ENCODE data around the gene MAP7.
A peak's percentile ranks its signal among the peaks of the same experiment; 100 is the strongest.
"Not testable (repeated sequence)": the region's sequence is repeated elsewhere in the genome, so short reads cannot be mapped to it uniquely, and the experiment has no call there.

The MAP7 gene

DNA sequence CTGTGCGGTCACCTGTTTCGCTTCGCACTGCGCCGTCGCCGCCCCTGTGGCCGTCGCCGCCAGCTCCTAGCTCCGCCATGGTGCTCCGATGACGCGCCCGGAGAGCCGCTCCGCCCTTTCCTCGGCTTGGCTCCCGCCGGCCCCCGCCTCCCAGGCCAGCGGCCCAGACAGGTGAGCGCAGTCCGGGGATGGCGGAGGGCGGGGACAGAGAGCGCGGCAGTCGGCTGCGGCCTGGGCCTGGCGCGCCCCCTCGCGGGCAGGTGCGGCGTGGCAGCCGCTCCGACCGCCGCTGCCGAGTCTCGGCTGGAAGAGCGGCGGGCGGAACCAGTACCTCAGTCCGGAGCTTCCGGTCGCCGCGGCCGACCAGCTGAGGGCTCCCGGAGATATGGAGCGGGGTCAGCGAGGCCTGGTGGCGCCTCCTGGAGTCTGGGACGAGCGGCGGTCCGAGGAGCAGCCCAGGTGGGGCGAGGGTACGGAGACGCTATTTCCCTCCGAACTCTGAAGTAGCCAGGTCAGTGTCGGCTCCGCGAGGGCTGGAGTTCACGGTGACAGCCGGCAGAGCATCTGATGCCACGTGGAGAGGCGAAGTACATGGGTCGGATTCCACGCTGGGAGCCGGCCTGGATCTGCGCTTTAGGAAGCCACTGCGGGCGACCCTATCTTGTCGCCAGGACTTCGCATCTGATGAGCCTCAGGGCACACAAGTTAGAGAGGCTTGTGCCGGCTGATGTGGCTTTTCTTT, at the start of gene MAP7:
MAP7 (minus strand) TSS at position 93 of the 742 bp plus-strand sequence; CDS start at position 79, 14 bp downstream.
- peak; percentile 61 for DNase-seq

DNA sequence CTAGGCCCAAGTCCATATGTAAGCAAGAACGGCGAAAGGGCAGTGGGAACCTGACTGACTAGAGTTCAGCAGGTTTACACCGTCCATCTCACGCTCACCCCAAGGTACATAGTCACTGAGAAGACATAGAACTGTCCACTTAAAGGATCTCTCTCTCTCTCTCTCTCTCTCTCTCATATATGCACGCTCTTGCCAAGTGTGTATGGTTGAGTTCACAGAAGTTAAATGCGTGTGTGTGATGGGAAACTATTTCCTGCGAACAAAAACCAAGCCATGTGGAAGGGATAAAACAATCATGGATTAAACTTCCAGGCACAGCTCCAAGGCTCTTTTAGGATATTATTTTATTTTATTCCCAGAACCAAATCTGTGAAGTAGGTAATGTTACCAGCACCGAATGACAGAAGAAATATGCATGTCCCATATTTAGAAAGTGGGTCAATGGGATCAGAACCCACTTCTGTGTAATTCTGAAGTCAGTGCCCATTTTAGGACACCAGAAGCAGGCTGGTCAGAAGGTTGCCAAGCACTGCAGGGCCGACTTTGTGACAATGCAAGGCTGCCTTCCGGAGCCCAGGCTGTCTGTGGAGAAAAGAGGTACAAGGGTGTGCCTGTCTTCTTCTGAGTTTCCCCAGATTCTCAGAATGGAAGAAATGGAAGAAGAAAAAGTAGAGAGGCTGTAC, 49.2 kb upstream of the MAP7 start:
- no peak for DNase-seq

DNA sequence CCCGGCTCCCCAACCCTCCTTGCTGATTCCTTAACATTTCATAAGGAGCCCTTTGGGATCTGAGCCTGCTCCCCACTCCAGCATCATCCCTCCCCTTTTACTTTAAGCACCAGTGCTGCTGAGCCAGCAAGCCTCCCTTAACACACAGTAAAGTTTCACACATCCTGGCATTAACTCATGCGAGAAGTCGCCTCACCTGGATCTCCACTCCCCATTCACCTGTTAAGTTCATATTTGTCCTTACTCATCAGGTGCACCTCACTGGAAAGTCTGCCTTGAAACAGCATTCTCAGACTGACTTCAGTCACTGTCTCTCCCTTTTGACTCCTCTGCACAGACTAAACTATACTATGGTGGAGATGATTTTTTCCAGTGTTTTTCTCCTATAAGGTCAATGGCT, 47.8 kb upstream of the MAP7 start:
- DNase-seq = no peak

DNA sequence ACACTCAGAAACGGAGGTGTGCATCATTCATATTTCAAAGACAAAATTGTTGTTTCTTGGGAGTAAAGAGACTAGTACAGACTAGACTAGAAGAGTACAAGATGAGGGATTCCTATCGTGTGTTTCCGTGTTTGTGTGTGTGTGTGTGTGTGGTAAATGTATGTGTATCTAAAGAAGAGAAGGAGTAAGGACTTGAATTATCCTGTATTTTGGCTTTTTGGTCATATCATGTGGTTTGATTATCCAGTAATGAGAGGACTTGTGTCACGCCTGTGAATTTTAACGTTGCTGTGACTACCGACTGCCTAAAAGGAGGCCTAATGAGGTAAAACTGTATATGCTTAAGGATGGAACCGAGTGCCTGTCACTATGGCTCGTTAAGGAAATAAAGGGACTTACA, 44.4 kb upstream of the MAP7 start:
- DNase-seq = no peak

DNA sequence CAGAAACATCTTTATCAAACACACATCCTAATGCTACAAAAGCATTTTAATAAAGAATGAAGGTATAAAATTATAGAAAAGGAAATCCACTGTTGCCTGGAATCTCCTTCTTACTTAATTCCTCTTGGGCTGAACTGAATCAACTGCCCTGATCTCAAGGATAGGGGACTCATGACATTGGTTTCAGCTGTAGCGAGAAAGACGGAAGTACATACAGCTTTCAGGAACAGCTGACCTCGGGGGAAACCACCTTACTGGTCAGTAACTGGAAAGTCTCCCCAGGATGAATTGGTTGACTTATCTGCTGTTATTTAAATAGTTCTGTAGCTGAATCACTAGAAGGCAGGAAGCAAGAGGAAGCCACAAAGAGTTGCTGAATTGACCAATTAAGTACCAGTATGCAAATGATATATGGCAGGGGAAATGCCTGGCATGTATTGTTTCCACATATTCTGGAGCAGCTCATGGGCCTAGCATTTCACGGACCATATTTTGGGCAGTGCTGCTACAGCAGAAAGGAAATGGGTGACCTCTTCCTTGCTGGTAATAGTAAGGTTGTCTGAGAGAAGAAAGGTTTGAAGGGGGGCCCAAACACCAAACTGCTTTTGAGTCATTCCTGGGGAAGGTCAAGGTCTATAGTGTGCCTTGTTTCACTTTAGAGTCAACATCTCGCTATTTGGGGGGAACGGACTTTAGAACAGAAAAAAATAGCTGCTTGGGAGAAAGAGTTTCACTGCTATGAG, 43.7 kb upstream of the MAP7 start:
- DNase-seq = no peak

DNA sequence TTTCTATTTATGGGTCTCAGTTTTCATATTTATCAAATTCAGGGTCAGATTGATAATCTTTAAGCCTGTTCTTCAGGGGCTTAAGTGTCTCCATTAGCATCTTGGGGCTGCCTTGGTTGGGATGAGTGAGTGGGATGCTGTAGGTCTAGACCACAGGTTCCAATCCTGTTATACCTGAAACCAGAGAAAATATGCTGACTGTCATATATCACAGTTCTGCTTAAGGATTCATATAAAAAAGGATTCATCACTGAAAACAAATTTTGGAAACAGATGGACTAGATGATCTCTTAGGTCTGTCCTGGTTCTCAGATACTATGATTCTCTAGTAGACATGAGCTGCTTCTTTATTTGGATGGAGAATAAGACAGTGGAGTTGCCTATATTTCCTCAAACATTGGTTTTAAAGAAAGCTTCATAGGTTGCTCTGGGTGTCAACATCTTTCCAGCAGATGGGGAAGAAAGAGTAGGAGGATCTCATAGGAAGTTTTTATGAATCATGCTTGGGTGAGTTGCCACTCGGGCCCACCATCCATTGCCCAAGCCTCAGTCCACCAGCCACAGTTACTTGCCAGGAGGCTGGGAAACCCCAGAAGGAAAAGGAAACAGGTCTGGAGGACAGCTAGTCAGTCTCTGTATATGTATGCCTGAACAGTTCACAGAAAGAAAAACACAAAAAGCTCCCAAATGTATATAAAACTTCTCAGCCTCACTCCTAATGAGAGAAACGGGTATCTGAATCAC, 42.9 kb upstream of the MAP7 start:
- no peak for DNase-seq

DNA sequence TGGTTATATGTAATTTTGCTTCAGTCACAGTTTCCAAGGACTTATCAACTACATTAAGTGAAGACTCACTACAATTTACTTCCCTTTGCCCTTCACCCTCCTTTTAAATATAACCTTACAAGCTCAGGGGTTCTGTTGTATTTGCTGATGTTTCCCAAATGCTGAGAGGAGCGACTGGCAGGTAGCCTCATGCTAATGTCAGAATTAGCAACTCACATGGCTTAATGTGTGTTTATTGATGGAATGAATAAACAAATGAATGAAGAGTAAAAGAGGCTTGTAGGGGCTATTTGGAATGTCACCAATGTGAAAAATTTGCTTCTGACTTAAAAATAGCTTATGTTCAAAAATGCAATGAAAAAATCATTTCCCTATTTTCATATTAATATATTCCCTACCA, 41.4 kb upstream of the MAP7 start:
- DNase-seq = no peak

DNA sequence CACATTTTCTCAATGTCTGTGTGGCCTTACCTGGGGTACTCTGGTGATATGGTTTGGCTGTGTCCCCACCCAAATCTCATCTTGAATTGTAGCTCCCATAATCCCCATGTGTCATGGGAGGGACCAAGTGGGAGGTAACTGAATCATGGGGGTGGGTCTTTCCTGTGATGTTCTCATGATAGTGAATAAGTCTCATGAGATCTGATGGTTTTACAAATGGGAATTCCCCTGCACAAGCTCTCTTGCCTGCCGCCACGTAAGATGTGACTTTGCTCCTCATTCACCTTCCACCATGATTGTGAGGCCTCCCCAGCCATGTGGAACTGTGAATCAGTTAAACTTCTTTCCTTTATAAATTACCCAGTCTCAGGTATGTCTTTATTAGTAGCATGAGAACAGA, 40.6 kb upstream of the MAP7 start:
- DNase-seq = not testable (repeated sequence)

DNA sequence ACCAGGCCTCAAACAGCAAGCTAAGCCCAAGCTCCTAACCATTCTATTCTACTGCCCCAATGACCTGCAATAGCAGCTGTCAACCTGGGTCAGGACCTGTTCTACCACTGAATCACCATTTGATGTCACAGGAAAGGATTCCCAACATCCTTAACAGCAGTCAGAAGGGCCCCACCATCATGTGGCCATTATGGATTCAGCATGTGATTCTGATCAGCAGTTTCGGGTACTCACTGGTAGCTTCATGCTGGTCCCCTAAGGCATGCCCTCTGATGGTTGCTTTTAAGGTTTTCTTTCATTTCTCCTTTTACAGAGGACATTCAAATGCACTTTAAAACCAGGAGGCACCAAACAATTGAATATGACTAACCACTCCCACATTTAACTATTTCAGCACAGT, 37.3 kb upstream of the MAP7 start:
- DNase-seq = no peak

DNA sequence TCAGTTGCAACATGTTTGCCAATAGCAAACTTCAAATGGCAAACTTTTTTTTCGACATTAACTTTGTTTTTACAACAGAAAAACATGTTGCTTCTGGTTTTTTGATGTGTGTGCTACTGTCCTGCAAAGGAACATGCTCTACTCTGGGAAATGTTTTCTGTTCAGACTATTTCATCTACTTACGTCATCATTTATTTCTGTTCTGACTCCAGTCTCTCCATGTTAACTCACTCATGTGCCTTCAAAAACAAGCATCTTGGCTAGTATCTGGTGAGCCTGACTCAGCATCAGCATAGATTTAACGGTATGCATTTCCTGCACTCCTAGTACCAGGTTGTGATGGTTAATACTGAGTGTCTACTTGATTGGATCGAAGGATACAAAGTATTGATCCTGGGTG, 36.1 kb upstream of the MAP7 start:
- DNase-seq = no peak

DNA sequence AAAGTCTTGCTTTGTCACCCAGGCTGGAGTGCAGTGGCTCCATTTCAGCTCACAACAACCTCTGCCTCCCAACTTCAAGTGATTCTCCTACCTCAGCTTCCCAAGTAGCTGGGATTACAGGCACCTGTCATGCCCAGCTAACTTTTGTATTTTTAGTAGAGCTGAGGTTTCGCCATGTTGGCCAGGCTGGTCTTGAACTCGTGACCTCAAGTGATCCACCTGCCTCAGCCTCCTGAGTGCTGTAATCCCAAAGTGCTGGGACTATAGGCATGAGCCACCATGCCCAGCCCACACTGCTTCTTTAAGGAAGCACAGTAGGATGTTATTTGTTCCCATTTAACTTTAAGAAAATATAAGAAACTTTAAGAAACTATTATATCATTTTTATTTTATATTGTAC, 35.3 kb upstream of the MAP7 start:
- not testable (repeated sequence) for DNase-seq

DNA sequence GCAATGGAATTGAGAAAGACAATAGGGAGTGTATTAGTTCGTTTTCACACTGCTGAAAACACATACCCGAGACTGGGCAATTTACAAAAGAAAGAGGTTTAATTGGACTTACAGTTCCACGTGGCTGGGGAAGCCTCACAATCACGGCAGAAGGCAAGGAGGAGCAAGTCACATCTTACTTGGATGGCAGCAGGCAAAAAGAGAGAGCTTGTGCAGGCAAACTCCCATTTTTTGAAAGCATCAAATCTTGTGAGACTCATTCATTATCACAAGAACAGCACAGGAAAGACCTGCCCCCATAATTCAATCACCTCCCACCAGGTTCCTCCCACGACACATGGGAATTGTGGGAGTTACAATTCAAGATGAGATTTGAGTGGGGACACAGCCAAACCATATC, 34.1 kb upstream of the MAP7 start:
- DNase-seq = not testable (repeated sequence)

DNA sequence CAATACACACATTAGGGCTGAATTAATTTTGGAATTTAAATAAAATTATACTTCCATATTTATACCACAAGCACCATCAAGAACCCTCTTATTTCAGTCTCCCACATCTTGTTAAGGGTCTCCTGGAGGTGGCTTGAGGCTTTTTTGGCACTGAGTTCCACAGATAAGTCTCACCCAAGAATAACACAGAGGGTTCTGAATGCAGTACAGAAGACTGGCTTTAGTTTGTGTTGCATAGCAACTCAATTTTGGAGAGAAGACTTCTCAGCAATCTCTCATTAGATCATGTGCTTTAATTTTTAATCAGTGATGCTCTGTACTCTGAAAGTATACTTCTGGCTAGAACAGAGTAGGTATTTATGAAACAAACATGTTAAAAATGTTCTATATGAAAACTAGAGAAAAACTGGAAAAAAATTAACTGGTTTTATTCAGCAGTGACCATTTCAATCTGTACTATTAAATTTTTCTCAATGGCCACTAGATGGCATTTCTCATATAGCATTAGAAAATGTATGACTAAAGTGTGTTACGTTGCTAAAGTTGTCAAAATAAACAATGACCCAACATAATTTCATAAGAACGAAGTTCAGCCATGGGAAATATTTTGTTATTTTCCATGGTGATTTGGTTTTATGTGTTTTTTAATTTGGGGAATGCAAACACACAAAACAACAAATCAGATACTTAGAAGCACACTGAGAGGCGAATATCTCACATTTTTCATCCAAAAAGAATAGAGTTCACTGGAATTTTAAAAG, 32.7 kb upstream of the MAP7 start:
- DNase-seq = no peak

DNA sequence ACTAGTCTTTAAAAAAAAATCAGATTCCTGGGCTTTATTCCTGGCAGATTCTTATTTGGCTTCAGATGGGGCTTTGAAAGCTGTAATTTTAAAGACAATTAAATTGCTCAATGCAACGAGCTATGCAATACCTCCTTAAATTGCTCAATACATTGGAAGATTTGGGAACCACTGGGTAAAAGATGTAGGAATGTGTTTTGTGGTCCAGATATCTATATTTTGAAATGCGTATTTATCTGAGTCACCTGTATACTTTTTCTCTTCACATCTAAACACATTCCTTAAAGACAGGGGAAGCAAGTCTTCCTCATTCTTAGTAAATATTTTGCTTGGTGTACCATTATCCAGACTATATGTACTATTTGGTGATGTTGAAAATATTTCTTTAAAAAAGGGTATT, 29.6 kb upstream of the MAP7 start:
- DNase-seq = no peak

DNA sequence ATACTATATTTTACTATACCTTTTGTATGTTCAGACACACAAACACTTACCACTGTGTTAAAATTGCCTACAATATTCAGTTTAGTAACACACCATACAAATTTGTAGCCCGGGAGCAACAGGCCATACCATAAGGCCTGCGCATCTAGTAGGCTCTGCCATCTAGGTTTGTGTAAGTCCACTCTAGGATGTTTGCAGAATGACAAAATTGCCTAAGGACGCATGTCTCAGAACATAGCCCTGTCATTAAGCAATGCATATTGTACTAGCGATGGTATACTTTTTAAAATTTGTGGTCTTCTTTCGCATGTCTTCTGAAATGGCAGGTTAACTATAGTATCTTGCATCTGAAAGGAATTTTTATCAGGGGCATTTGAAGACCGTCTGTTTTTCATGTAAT, 26.6 kb upstream of the MAP7 start:
- no peak for DNase-seq

DNA sequence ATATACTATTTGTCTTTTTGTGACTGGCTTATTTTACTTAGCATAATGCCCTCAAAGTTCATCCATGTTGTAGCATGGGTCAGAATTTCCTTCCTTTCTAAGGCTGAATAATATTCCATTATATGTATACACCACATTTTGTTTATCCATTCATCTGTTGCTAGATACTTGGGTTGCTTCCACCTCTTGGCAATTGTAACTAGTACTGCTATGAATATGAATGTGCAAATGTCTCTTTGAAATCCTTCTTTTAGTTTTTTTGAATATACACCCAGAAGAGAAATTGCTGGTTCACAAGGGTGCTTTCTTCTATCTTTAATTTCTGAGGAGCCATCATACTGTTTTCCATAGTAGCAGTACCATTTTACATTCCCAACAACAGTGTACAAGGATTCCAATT, 21.3 kb upstream of the MAP7 start:
- DNase-seq = no peak

DNA sequence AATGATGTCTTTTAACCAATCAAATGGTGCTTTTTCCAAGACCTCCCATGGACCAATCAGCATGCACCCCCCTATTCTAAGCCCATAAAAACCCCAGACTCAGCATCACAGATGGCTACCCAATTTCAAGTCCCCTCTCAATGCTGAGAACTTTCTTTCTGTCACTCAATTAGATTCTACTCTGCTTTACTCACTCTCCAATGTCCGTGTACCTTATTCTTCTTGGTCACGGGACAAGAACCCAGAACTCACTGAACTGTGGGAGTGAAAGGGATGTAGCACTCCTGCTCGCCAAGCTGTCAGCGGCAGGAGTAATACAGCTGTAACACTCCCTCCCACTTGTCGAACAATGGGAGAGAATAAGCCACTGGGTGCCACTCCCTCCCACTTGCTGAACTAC, 20.8 kb upstream of the MAP7 start:
- DNase-seq = no peak

DNA sequence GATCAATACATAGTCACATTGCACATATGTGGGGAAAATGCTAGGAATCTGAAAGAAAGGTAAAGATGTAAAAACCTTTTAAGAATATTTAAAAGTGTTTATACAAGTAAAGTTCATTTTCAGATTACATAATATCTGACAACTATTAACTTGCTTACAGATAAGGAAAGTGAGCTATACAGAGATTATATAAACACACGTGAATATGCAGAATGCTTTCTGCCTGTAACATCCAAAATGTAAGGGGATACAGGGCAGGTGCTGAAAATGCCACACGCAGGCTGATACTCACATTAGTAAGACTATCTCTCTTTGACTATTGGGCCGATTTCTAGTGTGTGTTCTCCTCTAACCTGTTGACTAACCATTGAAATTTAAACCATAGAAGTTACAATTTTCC, 17.9 kb upstream of the MAP7 start:
- no peak for DNase-seq

DNA sequence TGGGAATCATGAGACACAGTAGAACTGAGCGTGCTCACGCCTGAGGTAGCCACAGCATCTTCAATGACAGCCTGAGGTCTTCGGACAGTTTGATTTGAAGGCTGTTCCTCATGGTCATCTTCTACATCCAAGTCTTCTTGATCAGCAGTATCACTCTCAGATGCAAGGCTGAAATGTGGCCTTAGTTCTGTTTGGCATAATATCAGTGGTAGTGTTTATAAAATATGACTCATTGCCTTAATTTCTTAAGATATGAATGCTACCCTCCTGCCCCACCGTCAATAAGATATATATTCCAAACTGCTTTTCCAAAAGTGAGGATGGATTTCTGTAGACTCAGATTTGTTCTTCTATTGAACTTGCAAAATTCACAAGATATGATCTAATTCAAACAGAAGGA, 17.5 kb upstream of the MAP7 start:
- no peak for DNase-seq

DNA sequence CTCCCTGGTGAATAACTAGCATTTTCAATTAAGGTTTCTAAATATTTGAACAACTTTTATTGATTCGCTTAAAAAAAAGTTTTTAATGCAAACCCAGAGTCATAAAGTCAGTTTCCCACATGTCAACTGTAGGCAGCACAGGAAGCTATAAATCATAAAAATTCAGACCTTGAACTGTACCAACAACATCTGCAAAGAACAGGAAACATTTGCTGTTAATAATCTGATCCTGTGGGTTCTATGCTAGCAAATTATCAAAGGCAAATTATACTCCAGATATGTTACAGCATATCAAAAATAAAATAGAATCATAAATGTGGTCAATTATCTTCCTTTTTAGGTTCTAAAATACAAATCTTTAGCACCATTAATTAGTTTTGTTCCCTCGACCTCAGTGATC, 16.6 kb upstream of the MAP7 start:
- no peak for DNase-seq

DNA sequence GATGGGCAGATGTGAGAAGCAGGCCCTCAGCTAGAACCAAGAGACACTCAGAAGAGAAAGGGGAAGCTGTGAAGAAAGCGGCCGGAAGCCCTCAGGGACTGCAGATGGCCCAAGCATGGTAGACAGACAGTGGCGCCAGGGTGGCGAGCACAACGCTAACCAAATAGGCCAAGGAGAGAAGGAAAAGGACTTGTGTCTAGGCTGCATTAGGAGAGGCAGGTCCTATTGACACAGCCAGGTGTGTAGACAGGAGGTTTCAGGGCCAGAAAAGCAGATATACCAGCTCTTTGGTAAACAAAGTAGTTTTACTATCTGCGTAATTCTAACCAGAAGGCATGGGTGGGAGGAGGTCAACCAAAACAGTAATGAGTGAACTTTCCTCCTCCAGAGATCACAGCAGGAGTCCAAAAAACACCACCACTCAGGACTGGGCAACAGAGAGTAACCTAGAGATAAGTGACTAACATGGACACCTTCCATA, 15.8 kb upstream of the MAP7 start:
- DNase-seq = no peak

DNA sequence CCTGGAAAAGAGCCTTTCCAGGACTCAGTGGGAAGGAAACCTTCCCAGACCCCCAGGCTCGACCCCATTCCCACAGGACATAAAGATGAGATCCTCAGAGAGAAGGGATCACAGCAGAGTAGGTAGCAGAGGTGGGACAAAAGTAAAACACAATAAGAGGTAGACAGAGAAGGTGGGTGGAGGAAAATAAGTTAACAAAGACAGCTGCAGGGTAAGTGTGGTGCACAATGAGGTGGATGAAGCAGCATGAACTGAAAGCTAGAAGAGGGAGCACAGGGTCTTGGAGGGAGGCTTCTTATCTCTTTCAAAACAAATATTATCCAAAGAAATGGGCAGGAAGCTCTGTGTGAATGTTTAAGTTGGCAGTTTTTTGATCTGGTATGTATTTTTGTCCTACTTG, 14.0 kb upstream of the MAP7 start:
- no peak for DNase-seq

Measured in stimulated activated CD4-positive, alpha-beta T cell treated with anti-CD3 and anti-CD28 coated beads, Interleukin-12 subunit alpha, Interleukin-12 subunit beta, amount 100 ng/mL, for 4 hours (primary cell).